Stimulated activated CD8-positive, alpha-beta memory T cell treated with anti-CD3 and anti-CD28 coated beads, Interleukin-4, amount 100 ng/mL, for 24 hours (primary cell): ENCODE measurements around the gene ZBTB43.

ENCODE experiments used
- DNase-seq: peaks from one replicate; pipeline ENCODE4 v3.0.0-alpha.2; 2020; ENCODE audit warnings: low read depth

The ZBTB43 gene

DNA sequence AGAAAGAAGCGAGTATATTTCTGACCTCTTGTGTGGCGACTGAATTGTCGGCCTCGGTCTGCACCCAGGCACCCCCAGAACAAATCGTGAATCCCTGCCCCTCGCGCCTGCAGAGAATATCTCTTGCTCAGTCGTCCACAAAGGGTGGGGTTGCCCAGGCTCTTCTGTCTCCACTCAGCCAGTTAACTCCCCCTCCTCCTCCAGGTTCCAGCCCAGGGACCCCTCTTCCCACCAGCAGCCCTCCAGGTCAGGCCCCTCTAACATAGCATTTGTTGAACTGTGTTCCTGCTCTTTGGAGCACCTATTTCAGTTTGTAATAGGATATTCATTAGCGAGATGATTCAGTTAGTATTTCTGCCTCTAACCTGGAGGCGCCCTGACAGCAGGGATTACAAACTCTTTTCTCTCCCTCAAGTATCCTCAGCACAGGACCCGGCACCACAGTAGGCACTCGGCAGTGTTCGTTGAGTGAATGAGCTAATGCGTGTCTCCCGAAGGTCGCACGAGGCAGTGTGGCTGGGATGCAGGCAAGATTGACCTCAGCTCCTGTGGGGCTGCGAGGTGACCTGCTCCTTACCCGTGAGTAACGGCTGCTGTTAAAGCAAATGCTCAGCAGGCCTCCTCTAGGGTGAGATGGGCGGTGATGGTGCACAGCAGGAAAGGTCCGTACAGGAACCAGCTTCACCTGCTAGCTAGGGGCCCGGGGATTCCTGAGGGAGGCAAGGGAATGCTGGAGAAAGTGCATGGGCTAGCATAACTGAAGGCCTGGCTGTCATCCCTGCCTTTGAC is 81.4 kb downstream of the ZBTB43 start:
- no peak for DNase-seq

DNA sequence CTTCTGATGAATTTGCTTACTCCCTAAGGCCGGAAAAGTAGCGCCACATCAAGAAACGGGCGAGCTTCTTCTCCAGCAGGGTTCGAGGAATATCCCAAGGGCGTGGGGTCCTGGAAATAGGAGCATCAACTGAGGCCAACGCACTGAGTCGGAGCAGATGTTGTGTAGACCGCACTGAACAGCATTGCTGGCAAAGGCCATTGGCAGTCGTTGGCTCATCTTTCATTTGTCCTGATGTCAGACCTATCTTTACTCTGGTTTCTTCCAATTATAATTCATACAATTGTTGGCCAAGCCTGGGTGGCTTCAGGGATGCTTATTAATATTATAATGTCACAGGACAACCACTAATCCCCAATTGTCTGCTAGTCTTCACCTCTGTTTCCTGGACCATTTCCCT is 82.1 kb downstream of the ZBTB43 start:
- no peak for DNase-seq
